Stimulated activated CD8-positive, alpha-beta memory T cell treated with anti-CD3 and anti-CD28 coated beads, Interleukin-15, amount 100 ng/mL, for 1 hour (primary cell): ENCODE measurements around the gene LMO1.

Experiments
- DNase-seq: peaks from one replicate; pipeline ENCODE4 v3.0.0-alpha.2; 2020; ENCODE audit warnings: low read depth

LMO1 gene

DNA sequence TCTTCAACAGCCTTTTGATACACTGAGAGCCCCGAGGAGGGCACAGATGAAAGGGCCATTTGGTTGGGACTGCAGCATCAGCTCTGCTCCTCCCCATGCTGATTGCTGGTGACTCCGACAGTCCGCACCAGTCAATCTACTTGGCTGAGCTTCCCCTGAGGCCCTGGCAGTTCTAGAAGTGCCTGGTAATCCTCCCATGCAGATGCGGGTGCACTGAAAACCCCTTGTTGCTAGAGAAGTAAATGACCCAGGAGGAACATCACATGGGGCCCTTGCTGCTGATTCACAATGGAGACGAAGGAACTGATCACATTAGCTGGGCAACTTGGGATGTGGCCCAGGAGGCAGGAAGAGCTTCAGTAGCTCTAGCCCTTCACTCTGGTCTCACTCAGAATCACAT, 59.7 kb downstream of the LMO1 start:
- DNase-seq: no peak

DNA sequence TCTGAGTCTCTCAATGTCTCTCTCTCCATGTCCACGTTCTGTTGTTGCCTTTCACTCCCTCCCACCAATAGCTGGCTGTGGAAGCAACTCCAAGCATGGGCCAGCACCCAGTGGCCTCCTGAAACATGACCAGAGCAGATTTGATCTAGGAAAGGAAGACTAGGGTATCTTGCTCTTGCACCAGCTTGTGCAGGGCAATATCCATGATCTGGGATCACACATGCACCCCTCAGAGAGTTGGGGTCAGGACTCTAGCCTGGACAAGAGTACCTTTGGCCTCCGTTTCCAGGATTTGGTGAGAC, 60.3 kb downstream of the LMO1 start:
- no peak for DNase-seq

DNA sequence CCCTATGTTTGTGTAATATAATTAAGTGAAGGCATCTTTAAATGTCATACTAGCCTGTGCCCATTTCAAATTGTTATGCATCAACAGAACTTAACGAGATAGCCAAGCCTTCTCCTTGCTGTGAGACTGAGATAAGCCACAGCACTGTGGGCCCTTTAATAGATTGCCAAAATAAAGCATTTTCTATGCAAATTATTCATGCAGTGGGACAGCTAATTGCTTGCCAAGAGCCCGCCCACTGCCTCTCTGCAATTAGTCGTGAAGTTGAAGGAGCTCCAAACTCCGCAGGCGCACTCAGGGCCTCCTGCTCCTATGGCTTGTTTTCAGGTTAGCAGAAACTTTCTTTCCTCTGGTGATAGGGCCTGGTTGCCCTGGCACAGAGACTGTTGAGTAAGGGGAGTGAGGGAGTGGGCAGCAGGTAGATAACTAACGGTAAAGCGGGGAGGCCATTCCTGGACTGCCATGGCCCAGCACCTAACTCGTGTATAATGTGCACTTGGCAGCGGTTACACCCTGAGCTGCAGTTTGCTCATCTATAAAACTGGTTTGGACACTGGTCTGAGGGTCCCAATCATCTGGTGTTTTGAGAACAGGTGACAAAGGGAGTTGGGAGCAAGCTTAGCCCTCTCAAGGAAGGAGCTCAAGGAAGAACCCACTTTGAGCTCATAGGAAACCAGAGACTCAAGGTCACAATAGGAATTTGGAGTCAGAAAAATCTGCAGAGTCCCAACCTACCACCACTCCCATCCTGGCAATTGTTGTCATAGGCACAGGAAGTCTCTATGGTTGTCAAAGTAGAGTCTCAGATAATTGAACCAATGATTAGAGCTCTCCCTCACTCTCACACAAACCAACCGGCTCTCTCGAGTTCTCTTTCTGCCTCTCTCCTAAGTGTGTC, 60.9 kb downstream of the LMO1 start:
- no peak for DNase-seq

DNA sequence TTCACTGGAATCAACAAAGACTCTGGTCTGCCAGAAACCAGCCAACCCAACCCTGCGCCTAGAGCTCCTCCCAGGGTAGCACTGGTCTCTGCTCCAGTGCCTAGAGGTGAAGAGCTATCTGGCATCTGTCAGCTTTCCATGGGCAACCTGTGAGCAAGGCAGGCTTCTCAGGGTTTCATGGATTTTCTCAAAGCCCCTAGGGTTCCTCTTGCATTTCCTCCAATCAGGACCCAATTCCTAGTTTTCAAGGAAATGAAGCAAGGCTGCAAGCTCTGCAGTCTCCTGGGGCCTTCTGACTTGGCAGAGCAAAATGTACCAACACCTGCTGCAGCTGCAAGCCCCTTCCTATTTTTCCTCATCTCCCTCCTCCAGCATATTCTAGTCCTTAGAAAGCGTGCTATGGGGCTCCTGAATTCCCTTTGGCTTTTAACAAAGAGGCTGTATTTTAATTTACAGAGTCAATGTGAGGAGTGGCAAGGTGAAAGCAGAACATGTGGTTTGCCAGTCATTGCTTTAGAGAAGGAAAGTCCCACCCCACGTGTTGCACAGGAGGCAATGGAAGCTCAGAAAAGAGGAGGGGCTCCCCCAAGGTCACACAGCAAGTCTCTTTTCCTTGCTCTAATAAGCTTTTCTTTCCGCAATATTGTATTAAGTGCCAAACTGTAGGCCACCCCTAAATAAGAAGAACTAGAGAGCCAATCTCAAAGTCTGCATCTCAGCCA, 61.9 kb downstream of the LMO1 start:
- no peak for DNase-seq

DNA sequence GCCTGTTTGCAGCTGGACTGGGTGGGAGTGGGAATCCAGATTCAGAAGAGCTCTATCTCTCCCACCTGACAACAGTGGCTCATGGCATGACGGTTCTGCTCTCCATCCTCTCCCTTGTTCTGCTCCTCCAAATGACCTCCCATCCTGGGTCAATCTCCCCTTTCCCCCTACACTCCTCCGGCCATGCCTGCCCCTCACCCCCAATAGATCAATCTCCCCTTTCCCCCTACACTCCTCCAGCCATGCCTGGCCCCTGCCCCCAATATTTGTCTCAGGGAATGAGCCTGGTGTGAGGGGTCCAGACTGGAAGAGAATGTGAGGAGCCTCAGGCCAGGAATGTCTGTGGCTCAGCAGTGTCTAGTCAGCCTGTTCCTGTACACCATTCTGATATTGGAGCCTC, 64.0 kb downstream of the LMO1 start:
- DNase-seq: no peak

DNA sequence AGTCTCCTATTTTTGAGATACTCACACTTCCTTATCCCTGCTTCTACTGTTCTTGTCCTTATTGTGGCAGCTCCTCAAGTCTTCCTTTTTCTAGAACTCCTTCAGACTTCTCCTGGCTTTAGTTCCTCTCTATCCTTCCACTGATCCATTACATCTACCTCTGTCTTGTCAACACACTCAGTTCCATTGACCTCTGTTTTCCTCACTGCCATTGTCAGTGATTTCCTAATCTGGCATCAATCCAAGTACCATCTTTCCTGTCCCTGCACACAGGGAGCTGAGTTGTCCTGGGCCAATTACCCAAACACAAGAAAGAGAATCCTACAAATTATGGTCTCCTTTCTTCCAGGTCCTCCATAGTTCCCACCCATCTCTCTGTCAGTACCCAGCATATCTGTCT, 66.9 kb downstream of the LMO1 start:
- DNase-seq: no peak

DNA sequence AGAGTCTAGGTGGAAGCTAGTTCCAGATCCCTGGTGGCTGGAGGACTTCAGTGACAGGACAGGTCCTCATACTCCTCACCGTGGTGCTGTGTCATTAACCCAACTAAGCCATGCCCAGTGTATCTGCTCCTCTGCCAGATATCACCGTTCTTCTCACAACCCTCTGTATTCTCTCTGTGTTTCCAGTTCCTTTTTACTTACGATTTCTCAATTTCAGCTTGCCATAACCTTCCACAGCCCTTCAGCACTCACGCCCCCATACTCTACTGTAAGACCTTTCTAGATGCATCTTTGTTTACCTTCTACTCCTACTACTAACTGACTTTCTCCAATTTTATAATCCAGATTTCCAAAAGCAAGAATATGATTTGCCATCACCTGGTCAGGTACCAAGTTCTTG, 68.7 kb downstream of the LMO1 start:
- DNase-seq: no peak

DNA sequence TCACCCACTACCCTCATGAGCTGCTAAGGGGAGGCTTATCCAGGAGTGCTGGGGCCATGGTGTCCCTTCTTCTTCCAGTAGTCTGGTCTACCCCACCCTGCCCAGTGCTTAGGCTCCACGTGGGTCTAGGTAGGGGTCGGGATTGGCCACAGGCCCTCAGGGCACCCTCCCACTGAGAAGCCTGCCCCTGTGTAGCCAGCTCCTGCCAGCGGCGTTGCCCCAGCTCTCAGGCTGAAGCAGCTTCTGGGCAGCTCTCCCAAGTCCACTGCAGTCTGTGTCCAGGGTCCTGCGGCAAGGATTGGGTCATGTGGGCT, 70.8 kb downstream of the LMO1 start:
- DNase-seq: no peak

DNA sequence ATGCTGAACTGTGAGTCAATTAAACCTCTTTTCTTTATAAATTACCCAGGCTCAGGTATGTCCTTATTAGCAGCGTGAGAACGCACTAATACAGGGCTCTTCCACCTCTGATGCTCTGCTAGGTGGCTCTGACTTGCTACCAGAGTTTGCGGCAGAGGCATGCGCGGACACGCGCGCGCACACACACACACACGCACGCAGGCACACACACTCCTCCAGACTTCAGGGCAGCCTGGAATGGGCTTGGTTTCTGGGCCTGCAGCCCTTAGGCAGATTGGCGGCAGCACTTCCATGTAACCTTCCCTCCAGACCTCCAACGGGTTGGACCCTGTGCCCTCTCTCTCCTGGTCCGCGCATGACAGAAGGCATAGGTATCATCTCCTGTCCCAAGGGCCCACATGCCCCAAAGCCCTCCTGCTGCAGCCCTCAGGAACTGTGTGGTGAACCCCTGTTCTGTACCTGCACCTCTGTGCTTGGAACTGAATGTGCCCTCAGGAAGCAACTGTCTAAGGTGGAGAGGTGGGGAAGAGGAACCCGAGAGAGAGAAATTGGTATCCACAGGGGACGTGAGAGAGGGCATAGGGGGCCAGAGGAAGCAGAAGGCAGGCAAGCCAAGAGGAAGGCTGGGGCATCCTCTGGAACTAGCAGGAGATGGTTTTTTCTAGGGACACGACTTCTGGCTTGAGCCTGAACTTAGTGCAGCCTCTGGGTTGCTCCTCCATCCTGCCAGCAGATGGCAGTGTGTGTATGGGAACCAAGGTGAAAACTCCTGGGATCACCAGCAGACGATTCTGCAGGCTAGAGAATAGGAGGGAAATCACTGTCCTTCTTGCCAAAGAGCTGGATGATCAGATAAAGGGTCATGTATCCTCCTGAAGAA, 71.4 kb downstream of the LMO1 start:
- DNase-seq: peak; percentile 14

DNA sequence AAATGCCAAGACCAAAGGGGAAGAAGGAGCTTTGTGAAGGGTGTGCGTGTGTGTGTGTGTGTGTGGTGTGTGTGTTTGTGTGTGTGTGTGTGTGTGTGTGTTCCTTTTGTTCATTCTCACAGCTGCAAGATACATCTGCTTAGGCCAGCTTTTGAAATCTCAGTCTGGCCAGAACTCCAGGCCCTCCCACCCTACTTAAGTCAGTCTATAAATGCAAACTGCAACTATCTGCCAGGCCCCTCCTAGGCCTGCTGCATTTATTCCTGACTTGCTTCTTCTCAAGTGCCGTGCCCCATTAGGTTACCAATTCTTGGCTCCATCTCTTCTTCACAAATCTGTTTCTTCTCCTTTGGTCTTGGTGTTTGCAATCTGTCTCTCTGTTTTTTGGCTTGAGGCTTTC, 73.2 kb downstream of the LMO1 start:
- DNase-seq: no peak

DNA sequence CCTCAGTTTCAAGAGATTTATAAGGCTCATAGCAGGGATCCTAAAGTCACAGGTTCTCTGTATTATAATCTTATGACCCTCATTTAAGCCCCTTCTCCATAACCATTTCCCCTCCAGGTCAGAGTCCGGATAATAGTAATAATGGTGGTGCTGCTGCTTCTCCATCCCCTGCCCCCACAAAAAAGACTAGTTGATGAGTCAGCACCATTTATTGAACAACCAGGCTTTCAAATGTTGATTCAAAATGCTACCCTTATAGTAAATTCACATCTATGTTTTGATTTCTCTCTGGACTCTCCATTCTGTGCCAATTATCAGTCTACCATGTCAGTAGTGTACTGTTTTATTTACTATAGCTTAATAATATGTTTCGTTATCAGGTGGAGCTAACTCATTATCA, 77.2 kb downstream of the LMO1 start:
- DNase-seq: no peak

DNA sequence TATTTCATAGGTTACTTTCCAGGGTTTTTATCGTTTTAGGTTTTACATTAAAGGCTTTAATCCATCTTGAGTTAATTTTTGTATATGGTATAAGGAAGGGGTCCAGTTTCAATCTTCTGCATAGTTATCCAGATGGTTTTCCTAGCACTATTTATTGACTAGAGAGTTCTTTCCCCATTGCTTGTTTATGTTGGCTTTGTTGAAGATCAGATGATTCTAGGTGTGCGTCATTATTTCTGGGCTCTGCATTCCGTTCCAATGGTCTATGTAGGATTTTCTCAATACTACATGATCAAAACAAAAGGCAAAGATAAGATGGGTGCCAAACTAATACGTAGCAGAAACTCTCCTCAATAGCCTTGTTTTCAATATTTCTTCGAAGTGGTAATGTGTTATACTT, 80.6 kb downstream of the LMO1 start:
- no peak for DNase-seq

DNA sequence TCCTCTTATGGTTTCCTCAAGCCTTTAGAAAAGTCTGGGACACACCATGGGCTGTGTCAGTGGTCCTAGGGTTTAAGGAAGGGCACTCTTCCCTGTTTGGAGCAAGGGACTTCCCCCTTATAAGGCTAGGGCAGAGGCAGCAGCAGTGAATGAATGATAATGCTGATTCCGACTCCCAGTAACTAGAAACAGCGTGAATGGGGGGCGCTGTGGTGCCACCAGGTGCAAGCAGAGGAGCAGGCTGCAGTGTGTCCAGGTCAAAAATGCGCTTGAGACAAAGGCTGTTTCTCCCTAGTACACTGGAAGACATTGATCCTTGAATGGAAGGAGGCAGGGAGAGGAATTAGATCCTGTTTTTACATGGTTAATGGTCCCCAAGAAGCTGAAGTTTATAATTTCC, 83.2 kb downstream of the LMO1 start:
- DNase-seq: no peak

DNA sequence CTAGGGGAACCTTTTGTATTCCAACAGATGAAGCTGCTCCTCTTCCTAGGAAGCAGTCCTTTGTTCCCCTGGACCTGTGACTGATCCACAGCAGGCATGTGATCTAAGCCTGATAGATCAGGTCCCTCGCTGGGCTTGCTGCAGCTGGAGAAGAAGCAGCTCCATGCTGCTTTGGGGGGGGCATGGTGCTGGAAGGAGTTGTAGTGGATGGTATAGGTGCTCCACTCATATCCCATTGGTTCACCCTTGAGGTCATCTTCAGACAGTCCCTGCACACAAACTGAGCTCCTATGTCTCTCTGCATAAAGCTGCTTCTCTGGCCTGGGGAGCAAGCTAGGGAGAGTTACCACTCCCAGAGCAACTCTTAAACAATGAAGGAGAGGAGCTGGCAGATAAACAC, 85.4 kb downstream of the LMO1 start:
- no peak for DNase-seq

DNA sequence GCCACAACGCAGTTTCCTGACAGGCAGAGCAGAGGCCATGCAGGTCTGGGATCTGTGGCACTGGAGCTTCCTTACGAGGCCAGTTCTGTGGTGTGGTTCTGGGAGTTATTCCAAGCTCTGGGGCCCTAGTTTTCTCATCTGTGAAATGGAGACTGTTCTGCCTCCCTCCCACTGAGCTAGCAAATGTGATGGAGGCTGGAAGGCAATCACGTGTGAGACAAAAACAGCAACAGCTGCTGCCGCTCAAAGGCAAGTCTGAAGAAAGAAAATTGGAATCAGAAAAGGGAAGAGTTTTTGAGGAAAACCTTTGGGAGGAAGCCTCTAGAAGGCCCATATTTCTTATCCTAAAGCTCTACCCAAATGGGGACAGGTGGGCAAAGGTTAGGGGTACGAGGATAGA, 86.5 kb downstream of the LMO1 start:
- no peak for DNase-seq
